ENCODE measurements around the gene EXOC6.

DNA sequence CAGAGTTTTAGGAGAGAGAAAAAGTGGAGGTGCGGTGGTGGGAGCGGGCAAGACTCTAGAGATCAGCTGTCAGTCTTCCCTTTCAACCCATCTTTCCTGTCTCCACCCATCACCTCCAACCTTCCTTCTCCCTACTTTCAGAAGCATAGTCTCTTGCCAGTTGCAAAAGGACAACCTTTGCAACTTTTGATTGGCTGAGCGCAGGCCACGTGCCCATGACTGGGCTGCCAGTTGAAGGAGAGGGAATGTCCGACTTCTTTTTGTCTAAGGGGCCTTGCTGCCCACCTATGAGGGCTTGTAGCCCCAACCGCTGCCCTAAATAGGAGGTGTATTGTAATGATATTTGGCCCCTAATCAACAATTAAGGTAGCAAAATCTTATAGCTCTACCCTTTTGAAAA is 238.0 kb downstream of the EXOC6 start:
- TF ChIP-seq, protein P1, sequence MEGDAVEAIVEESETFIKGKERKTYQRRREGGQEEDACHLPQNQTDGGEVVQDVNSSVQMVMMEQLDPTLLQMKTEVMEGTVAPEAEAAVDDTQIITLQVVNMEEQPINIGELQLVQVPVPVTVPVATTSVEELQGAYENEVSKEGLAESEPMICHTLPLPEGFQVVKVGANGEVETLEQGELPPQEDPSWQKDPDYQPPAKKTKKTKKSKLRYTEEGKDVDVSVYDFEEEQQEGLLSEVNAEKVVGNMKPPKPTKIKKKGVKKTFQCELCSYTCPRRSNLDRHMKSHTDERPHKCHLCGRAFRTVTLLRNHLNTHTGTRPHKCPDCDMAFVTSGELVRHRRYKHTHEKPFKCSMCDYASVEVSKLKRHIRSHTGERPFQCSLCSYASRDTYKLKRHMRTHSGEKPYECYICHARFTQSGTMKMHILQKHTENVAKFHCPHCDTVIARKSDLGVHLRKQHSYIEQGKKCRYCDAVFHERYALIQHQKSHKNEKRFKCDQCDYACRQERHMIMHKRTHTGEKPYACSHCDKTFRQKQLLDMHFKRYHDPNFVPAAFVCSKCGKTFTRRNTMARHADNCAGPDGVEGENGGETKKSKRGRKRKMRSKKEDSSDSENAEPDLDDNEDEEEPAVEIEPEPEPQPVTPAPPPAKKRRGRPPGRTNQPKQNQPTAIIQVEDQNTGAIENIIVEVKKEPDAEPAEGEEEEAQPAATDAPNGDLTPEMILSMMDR (IDR thresholded peaks at IDR 0.05), result no peak
- no peak for TF ChIP-seq ZFX (IDR thresholded peaks at IDR 0.05; ENCODE audit: borderline replicate concordance)

Measured in 22Rv1 (cell line).